Measurements from ENCODE around the gene CLCN3.
A peak's percentile ranks its signal among the peaks of the same experiment; 100 is the strongest.
"Not testable (repeated sequence)": the region's sequence is repeated elsewhere in the genome, so short reads cannot be mapped to it uniquely, and the experiment has no call there.

The CLCN3 gene

DNA sequence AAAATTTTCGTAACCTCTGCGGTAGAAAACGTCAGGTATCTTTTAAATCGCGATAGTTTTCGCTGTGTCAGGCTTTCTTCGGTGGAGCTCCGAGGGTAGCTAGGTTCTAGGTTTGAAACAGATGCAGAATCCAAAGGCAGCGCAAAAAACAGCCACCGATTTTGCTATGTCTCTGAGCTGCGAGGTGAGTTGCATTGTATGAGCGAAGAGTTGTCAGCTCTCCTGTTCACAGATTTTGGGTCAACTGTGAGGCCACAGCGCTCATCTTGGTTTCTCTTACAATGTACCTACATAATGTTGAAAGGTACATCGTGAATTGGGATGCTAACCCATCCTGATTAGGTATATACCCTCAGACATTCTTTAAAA is 486 bp downstream of the CLCN3 start:
- no peaks in the 10 kb centered on the region for H3K27me3 ChIP-seq (replicated peaks)
- in situ Hi-C loops (cut with HindIII; ENCODE audit: low pct_ligation_motif_present, low sequenced_read_pairs), result no loop called here
- TF ChIP-seq, protein P1, sequence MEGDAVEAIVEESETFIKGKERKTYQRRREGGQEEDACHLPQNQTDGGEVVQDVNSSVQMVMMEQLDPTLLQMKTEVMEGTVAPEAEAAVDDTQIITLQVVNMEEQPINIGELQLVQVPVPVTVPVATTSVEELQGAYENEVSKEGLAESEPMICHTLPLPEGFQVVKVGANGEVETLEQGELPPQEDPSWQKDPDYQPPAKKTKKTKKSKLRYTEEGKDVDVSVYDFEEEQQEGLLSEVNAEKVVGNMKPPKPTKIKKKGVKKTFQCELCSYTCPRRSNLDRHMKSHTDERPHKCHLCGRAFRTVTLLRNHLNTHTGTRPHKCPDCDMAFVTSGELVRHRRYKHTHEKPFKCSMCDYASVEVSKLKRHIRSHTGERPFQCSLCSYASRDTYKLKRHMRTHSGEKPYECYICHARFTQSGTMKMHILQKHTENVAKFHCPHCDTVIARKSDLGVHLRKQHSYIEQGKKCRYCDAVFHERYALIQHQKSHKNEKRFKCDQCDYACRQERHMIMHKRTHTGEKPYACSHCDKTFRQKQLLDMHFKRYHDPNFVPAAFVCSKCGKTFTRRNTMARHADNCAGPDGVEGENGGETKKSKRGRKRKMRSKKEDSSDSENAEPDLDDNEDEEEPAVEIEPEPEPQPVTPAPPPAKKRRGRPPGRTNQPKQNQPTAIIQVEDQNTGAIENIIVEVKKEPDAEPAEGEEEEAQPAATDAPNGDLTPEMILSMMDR (IDR thresholded peaks at IDR 0.05; ENCODE audit: low read depth, low read length, missing control alignments), result no peak
- peak; percentile 24 for DNase-seq
- peak overlapping the region; percentile 88 for H3K4me3 ChIP-seq (ENCODE audit: low read depth, low read length)
- peak overlapping the region; percentile 95 for H3K27ac ChIP-seq
- H3K36me3 ChIP-seq (replicated peaks), result no peaks in the 10 kb centered on the region

DNA sequence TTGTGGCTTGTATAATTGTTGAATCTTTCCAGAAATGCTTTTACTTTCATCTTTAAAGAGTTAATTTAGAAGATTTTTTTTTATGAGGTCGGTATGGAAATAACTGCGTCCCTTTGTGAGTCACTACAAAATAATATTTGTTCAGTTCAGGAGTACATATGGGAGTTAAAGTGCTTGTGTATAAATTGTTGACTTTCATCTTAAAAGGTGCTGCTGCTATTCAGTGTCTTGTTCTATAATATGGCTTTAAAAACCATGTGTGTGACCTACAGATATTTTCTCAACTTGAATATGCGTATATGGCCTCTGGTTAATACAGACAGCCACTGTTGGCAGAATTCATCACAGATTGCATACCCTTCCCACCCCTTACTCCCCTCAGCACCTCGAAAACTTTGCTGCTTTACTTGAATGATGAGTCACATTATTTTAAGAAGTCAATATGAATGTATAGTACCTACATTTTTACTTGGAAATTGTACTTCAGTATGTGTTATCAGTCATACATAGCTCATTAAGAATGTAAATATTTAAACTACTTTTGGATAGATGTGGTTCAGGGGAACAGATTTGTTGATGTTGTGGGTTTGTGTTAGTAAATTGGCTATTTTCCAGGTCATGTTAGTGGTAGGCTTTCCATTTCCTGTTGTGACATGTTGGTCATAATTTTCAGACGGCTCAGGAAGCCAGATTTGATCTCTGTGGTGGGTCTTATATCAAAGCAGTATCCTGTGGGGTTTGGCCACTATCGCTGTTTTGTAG is 1.5 kb downstream of the CLCN3 start:
- Histone ChIP-seq H3K27ac (peak overlapping the region; percentile 95), H3K36me3 (replicated peaks) (no peaks in the 10 kb centered on the region), H3K4me3 (ENCODE audit: low read depth, low read length) (peak overlapping the region; percentile 88), H3K27me3 (replicated peaks) (no peaks in the 10 kb centered on the region)
- in situ Hi-C loops (cut with HindIII; ENCODE audit: low pct_ligation_motif_present, low sequenced_read_pairs), result no loop called here
- TF ChIP-seq, protein P1 (IDR thresholded peaks at IDR 0.05; ENCODE audit: low read depth, low read length, missing control alignments), result no peak
- peak; percentile 66 for DNase-seq

DNA sequence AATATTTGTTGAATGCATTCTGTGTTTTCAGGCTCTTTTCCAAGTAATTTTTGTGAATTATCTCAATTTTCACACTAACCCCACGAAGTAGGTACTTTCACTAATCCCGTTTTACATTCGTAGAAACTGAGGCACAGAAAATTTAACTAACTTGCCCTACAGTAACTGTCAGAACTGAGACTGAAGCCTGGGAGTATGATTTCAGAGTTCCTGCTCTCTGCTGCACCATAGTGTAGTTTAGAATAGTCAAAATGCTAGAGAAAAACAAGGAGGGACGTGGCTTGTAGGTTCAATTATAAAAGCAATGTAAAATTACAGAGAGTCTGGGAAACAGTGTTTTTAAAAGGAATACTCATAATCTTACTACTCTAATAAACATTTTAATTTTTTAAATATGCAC is 2.2 kb downstream of the CLCN3 start:
- in situ Hi-C loops (cut with HindIII; ENCODE audit: low pct_ligation_motif_present, low sequenced_read_pairs), result no loop called here
- Histone ChIP-seq H3K27me3 (replicated peaks) (no peaks in the 10 kb centered on the region), H3K36me3 (replicated peaks) (no peaks in the 10 kb centered on the region), H3K4me3 (ENCODE audit: low read depth, low read length) (peak overlapping the region; percentile 15), H3K27ac (peak overlapping the region; percentile 95)
- TF ChIP-seq, protein P1 (IDR thresholded peaks at IDR 0.05; ENCODE audit: low read depth, low read length, missing control alignments), result no peak
- no peak for DNase-seq

DNA sequence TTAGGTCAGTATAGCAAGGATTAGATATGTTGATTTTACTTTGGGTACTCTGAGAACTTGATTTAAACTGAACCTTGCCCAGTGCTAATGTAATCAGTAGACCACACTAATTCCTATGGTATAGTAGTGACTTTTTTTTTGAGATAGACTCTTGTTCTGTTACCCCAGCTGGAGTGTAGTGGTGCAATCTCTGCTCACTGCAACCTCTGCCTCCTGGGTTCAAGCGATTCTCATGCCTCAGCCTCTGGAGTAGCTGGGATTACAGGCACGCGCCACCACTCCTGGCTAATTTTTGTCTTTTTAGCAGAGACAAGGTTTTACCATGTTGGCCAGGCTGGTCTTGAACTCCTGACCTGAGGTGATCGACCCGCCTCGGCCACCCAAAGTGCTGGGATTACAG is 3.6 kb downstream of the CLCN3 start:
- in situ Hi-C loops (cut with HindIII; ENCODE audit: low pct_ligation_motif_present, low sequenced_read_pairs); H3K27ac ChIP-seq; H3K4me3 ChIP-seq (ENCODE audit: low read depth, low read length); H3K36me3 ChIP-seq (replicated peaks); DNase-seq; H3K27me3 ChIP-seq (replicated peaks): not testable (repeated sequence)

DNA sequence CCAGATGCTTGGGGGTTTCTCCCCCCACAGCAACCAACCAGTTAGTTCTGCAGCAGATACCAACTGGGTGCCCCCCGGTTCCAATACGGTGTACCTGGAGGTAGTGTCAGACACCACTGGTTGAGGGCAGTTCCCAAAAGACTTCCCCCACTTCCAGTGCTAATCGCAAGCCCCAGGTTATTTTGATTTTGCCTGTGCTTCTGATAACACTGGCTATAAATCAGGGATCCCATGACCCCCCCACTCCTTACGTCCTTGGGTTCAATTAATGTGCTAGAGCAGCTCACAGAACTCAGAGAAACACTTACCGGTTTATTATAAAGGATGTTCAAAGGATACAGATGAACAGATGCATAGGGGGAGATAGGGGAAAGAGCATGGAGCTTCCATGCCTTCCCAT is 5.5 kb downstream of the CLCN3 start:
- no peaks in the 10 kb centered on the region for H3K36me3 ChIP-seq (replicated peaks)
- no peak overlapping the region for H3K27ac ChIP-seq
- no peaks in the 10 kb centered on the region for H3K27me3 ChIP-seq (replicated peaks)
- in situ Hi-C loops (cut with HindIII; ENCODE audit: low pct_ligation_motif_present, low sequenced_read_pairs), result no loop called here
- no peak overlapping the region for H3K4me3 ChIP-seq (ENCODE audit: low read depth, low read length)
- no peak for DNase-seq
- TF ChIP-seq, protein P1 (IDR thresholded peaks at IDR 0.05; ENCODE audit: low read depth, low read length, missing control alignments), result no peak

DNA sequence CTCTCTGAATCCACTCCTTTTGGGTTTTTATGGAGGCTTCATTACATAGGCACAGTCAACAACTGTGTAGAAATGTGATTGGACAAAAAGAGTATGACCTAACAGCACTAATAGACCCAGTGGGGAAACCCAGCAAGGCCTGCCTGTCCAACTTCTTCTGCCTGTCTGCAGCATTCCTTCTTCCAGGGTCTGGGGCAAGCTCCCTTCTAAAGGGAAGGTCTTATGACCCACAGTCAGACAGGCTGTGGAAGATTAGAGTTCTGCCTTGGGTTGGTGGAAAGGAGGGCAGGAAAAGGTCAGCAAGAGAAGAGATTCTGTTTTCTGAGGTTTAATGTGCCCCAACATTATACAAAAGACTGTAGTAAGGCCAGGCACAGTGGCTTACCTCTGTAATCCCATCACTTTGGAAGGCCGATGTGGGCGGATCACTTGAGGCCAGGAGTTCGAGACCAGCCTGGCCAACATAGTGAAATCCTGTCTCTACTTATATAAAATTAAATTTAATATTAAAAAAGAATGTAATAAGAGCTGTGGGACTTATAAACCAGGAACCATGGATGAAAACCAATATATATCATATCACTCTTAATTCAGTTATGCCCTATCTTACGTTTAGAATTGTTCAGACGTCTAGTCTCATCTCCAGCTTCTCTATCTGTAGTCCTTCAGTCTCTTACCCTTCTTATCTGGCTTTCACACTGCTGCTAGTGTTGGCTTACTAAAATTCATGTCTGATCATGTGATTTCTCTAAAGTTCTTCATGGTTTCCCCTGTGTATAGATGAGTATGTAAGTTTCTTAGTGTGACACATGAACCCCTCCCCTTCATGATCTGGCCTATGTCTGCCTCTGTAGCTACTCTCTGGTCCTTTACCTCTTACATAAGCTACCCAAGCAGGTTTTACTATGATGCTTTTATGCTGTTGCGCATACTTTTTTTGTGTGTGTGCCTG is 6.2 kb downstream of the CLCN3 start:
- no peaks in the 10 kb centered on the region for H3K36me3 ChIP-seq (replicated peaks)
- no peak overlapping the region for H3K4me3 ChIP-seq (ENCODE audit: low read depth, low read length)
- no peaks in the 10 kb centered on the region for H3K27me3 ChIP-seq (replicated peaks)
- DNase-seq, result no peak
- no peak overlapping the region for H3K27ac ChIP-seq
- TF ChIP-seq, protein P1 (IDR thresholded peaks at IDR 0.05; ENCODE audit: low read depth, low read length, missing control alignments), result no peak
- in situ Hi-C loops (cut with HindIII; ENCODE audit: low pct_ligation_motif_present, low sequenced_read_pairs), result no loop called here
